Natural killer cell (primary cell): ENCODE measurements around the gene SCGB3A1. TPM values are rescaled to one million over a fixed set of nuclear protein-coding genes. Genes with fewer than 3 reads are reported as not detected.

ENCODE experiments used
- ATAC-seq, 3 donors: fragments of 150-1000 bp in 2 of 3; fragments of 200-7000 bp in 1 of 3; cut with Tn5 transposase; 1 replicate in 1 of 3; 2 replicates in 2 of 3; pipeline ENCODE4 v1.10.0; 2021; ENCODE audit warnings: mild to moderate bottlenecking in 2 of 3, moderate library complexity in 2 of 3
- DNase-seq, 2 donors: peaks; one replicate each; pipeline versions ENCODE4 v3.0.0 to v3.0.0-alpha.2; 2013 to 2021; ENCODE audit warnings: mixed read lengths in 1 of 2
- H3K27ac ChIP-seq: one replicate; pipeline ENCODE4 v1.5.1; 2013; ENCODE audit warnings: mild to moderate bottlenecking, low read length
- H3K27me3 ChIP-seq: one replicate; pipeline ENCODE4 v1.6.1; 2013; ENCODE audit warnings: low read length; ENCODE audit not compliant: control insufficient read depth, insufficient read depth
- H3K36me3 ChIP-seq: one replicate; pipeline ENCODE4 v1.6.1; 2013; ENCODE audit warnings: low read length; ENCODE audit not compliant: control insufficient read depth, insufficient read depth
- H3K4me1 ChIP-seq: one replicate; pipeline ENCODE4 v1.6.1; 2013; ENCODE audit warnings: low read length; ENCODE audit not compliant: control insufficient read depth, insufficient read depth
- H3K4me3 ChIP-seq: one replicate; pipeline ENCODE4 v1.5.1; 2013; ENCODE audit warnings: low read length
- H3K9me3 ChIP-seq: one replicate; pipeline ENCODE4 v1.6.1; 2013; ENCODE audit warnings: low read length; ENCODE audit not compliant: control insufficient read depth, insufficient read depth
- H3K27ac Mint-ChIP-seq, 2 donors: one replicate each; pipeline ENCODE4 v1.8.0; 2022; ENCODE audit warnings: mild to moderate bottlenecking in 2 of 2, mixed read lengths in 2 of 2, moderate library complexity in 1 of 2
- H3K27me3 Mint-ChIP-seq, 2 donors: one replicate each; pipeline ENCODE4 v1.8.0; 2022; ENCODE audit warnings: low read depth in 2 of 2, mixed read lengths in 2 of 2
- H3K36me3 Mint-ChIP-seq: one replicate; pipeline ENCODE4 v1.8.0; 2022; ENCODE audit warnings: mixed read lengths
- H3K4me1 Mint-ChIP-seq, 2 donors: one replicate each; pipeline ENCODE4 v1.8.0; 2022; ENCODE audit warnings: mixed read lengths in 2 of 2
- H3K4me3 Mint-ChIP-seq: one replicate; pipeline ENCODE4 v1.8.0; 2022; ENCODE audit warnings: mild to moderate bottlenecking, moderate library complexity, mixed read lengths
- H3K9me3 Mint-ChIP-seq, 2 donors: one replicate each; pipeline ENCODE4 v1.8.0; 2022; ENCODE audit warnings: mixed read lengths in 2 of 2
- WGBS: methylation state at CpG from one replicate; pipeline ENCODE4 v1.1.7; 2013; ENCODE audit warnings: missing lambda C conversion rate; ENCODE audit not compliant: insufficient coverage; 5-methylcytosine and 5-hydroxymethylcytosine counted together
- intact Hi-C: fragments of 100-400 bp; cut with micrococcal nuclease; formaldehyde crosslinking; loops from one replicate; pipeline ENCODE4 v1.14.2; 2022
- total RNA-seq, 4 donors: library from RNA; stranded (reverse); fragments of 120-200 nt in 1 of 4; gene quantifications; one replicate each; pipeline versions ENCODE4 v1.2.3 to v1.2.4, GENCODE V29; 2013 to 2022
- TF ChIP-seq, protein P1 (sequence below): fragments of 200-600 bp; IDR thresholded peaks from one replicate; pipeline ENCODE4 v1.8.0; 2022; ENCODE audit warnings: antibody characterized with exemption

SCGB3A1 gene
- total RNA-seq, 3 donors from 2014 or later (not counting 1 experiment from before 2014, with no cell fraction given) = not detected

- H3K4me1 ChIP-seq = no peaks in the 10 kb centered on the region
- H3K36me3 ChIP-seq = no peaks in the 10 kb centered on the region
- no peak overlapping the region for H3K4me3 ChIP-seq
- H3K27ac ChIP-seq = no peak overlapping the region
- no peaks in the 10 kb centered on the region for H3K9me3 ChIP-seq
- Mint-ChIP-seq H3K27ac (no peak overlapping the region), H3K36me3 (no peaks in the 10 kb centered on the region), H3K4me3 (no peak overlapping the region), H3K27me3 (peaks cover 0 to 3% of the 10 kb centered on the region in 2 donors), H3K9me3 (peaks cover 0 to 2% of the 10 kb centered on the region in 2 donors), H3K4me1 (peaks cover 0 to 5% of the 10 kb centered on the region in 2 donors)
- DNase-seq = no peak
- ATAC-seq = no peak
- intact Hi-C loops = no loop called here
- 92% methylated on average over 8 of the region's 8 CpGs for WGBS
- no peaks in the 10 kb centered on the region for H3K27me3 ChIP-seq
- TF ChIP-seq, protein P1, sequence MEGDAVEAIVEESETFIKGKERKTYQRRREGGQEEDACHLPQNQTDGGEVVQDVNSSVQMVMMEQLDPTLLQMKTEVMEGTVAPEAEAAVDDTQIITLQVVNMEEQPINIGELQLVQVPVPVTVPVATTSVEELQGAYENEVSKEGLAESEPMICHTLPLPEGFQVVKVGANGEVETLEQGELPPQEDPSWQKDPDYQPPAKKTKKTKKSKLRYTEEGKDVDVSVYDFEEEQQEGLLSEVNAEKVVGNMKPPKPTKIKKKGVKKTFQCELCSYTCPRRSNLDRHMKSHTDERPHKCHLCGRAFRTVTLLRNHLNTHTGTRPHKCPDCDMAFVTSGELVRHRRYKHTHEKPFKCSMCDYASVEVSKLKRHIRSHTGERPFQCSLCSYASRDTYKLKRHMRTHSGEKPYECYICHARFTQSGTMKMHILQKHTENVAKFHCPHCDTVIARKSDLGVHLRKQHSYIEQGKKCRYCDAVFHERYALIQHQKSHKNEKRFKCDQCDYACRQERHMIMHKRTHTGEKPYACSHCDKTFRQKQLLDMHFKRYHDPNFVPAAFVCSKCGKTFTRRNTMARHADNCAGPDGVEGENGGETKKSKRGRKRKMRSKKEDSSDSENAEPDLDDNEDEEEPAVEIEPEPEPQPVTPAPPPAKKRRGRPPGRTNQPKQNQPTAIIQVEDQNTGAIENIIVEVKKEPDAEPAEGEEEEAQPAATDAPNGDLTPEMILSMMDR = no peak
These were observed 44.7 kb upstream of the SCGB3A1 start for GRCh38 chr5:180636016-180636402.

GRCh38 chr5:180633283-180634177, 42.2 kb upstream of the SCGB3A1 start:
- H3K4me3 Mint-ChIP-seq = no peak overlapping the region
- ATAC-seq = no peak
- no peak for DNase-seq
- TF ChIP-seq, protein P1 = no peak
- Histone ChIP-seq H3K36me3 (no peaks in the 10 kb centered on the region), H3K27me3 (no peaks in the 10 kb centered on the region), H3K4me1 (no peaks in the 10 kb centered on the region), H3K9me3 (no peaks in the 10 kb centered on the region), H3K27ac (no peak overlapping the region), H3K4me3 (no peak overlapping the region)
- H3K9me3 Mint-ChIP-seq = peaks cover 0 to 2% of the 10 kb centered on the region in 2 donors
- no peaks in the 10 kb centered on the region for H3K36me3 Mint-ChIP-seq
- WGBS = 75% methylated on average over 14 of the region's 14 CpGs
- intact Hi-C loops = no loop called here
- peaks cover 0 to 3% of the 10 kb centered on the region in 2 donors for H3K27me3 Mint-ChIP-seq
- no peaks in the 10 kb centered on the region for H3K4me1 Mint-ChIP-seq
- H3K27ac Mint-ChIP-seq = no peak overlapping the region

DNA sequence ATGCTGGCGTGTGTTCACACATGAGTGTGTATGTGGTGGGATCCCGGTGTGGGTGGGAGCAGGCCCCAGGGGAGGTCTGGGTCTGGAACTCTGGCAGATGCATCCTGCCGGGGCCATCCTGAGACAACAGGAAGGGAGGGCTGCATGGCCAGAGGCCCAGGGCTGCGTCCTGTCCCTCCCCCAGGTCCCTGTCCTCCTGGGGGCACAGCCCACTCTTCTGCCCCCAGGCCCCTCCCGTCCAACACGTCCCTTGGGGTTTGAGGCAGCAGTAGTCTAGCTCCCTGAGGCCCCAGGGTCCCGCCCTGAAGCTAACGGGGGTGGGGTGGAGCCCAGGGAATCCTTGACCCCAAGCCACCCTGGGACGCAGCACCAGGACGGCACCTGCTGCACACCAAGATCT, 41.5 kb upstream of the SCGB3A1 start:
- H3K9me3 ChIP-seq = no peaks in the 10 kb centered on the region
- no peaks in the 10 kb centered on the region for H3K36me3 Mint-ChIP-seq
- H3K27me3 Mint-ChIP-seq = peaks cover 0 to 2% of the 10 kb centered on the region in 2 donors
- H3K9me3 Mint-ChIP-seq = peaks cover 0 to 2% of the 10 kb centered on the region in 2 donors
- intact Hi-C loops = no loop called here
- H3K27me3 ChIP-seq = no peaks in the 10 kb centered on the region
- no peak overlapping the region for H3K27ac ChIP-seq
- H3K4me3 ChIP-seq = no peak overlapping the region
- no peak overlapping the region for H3K4me3 Mint-ChIP-seq
- no peaks in the 10 kb centered on the region for H3K36me3 ChIP-seq
- no peak for DNase-seq
- TF ChIP-seq, protein P1 = no peak
- WGBS = 72% methylated on average over 10 of the region's 10 CpGs
- no peak overlapping the region for H3K27ac Mint-ChIP-seq
- H3K4me1 ChIP-seq = no peaks in the 10 kb centered on the region
- no peaks in the 10 kb centered on the region for H3K4me1 Mint-ChIP-seq
- no peak for ATAC-seq
